Endodermal cell (in vitro differentiated cells): ENCODE measurements around the gene TBCEL. TPM values are rescaled to one million over a fixed set of nuclear protein-coding genes. Genes with fewer than 3 reads are reported as not detected.

ENCODE experiments used
- DNase-seq: peaks from one replicate; pipeline ENCODE4 v3.0.0-alpha.2; 2017
- H3K27ac ChIP-seq: 2 replicates; pipeline ENCODE4 v1.5.1; 2013; ENCODE audit warnings: mild to moderate bottlenecking, low read depth, low read length, moderate library complexity
- H3K27me3 ChIP-seq: 2 replicates; pipeline ENCODE4 v1.6.1; 2013; ENCODE audit warnings: mild to moderate bottlenecking, low read length, moderate library complexity; ENCODE audit not compliant: insufficient read depth, control insufficient read depth, poor library complexity, severe bottlenecking
- H3K36me3 ChIP-seq: 2 replicates; pipeline ENCODE4 v1.7.0; 2013; ENCODE audit warnings: mild to moderate bottlenecking, low read length, moderate library complexity; ENCODE audit not compliant: control insufficient read depth, insufficient read depth
- H3K4me1 ChIP-seq: one replicate; pipeline ENCODE4 v1.7.0; 2013; ENCODE audit warnings: low read length; ENCODE audit not compliant: control insufficient read depth, insufficient read depth
- H3K4me3 ChIP-seq: 2 replicates; pipeline ENCODE4 v1.5.1; 2013; ENCODE audit warnings: mild to moderate bottlenecking, low read length, moderate library complexity
- H3K9ac ChIP-seq: 2 replicates; pipeline ENCODE4 v1.6.1; 2013; ENCODE audit warnings: mild to moderate bottlenecking, low read length, moderate library complexity; ENCODE audit not compliant: poor library complexity, severe bottlenecking; ENCODE audit errors: extremely low read depth
- H3K9me3 ChIP-seq: 2 replicates; pipeline ENCODE4 v1.6.1; 2013; ENCODE audit warnings: mild to moderate bottlenecking, low read length, moderate library complexity; ENCODE audit not compliant: control insufficient read depth
- H3K27ac Mint-ChIP-seq: 2 replicates; pipeline ENCODE4 v1.8.0; 2020; ENCODE audit warnings: mixed read lengths
- H3K27me3 Mint-ChIP-seq: 2 replicates; pipeline ENCODE4 v1.8.0; 2021; ENCODE audit warnings: mild to moderate bottlenecking, mixed read lengths; ENCODE audit not compliant: insufficient read depth
- H3K36me3 Mint-ChIP-seq: 2 replicates; pipeline ENCODE4 v1.8.0; 2020; ENCODE audit warnings: low read depth, mixed read lengths
- H3K4me1 Mint-ChIP-seq: 2 replicates; pipeline ENCODE4 v1.8.0; 2020; ENCODE audit warnings: mixed read lengths
- H3K4me3 Mint-ChIP-seq: 2 replicates; pipeline ENCODE4 v1.8.0; 2020; ENCODE audit warnings: mild to moderate bottlenecking, moderate library complexity, mixed read lengths
- H3K9me3 Mint-ChIP-seq: 2 replicates; pipeline ENCODE4 v1.8.0; 2020; ENCODE audit warnings: mild to moderate bottlenecking, mixed read lengths
- CTCF ChIP-seq: fragments of 200-600 bp; sonication (generic); conservative IDR thresholded peaks from 2 replicates; pipeline ENCODE4 v1.5.0; 2021; ENCODE audit warnings: antibody characterized with exemption, mild to moderate bottlenecking
- WGBS, 2 experiments: methylation state at CpG; one replicate each; pipeline versions ENCODE4 v1.1.5 to v1.1.7; 2013; ENCODE audit warnings: missing lambda C conversion rate in 2 of 2, mixed read lengths in 1 of 2; ENCODE audit not compliant: insufficient coverage in 1 of 2, insufficient read length in 1 of 2; 5-methylcytosine and 5-hydroxymethylcytosine counted together
- total RNA-seq, 2 donors: library from RNA; stranded (reverse); fragmentation: NEBNext Ultra II Directional in 1 of 2; extraction: Animal tissue kit (Norgen Biotek cat#: 25700) in 1 of 2; gene quantifications; 2 replicates in 1 of 2; 3 replicates in 1 of 2; pipeline ENCODE4 v1.2.1, GENCODE V29; 2021

TBCEL gene
- total RNA-seq, 2 donors from 2014 or later, result 23.5 to 26.1 TPM

GRCh38 chr11:121089566-121089965 lies 65.7 kb downstream of the TBCEL start:
- no peak for DNase-seq
- Histone ChIP-seq H3K9ac (no peak overlapping the region), H3K9me3 (no peaks in the 10 kb centered on the region), H3K4me3 (no peak overlapping the region), H3K27me3 (no peaks in the 10 kb centered on the region), H3K27ac (no peak overlapping the region), H3K36me3 (peaks cover 52% of the 10 kb centered on the region), H3K4me1 (no peaks in the 10 kb centered on the region)
- Mint-ChIP-seq H3K27me3 (no peaks in the 10 kb centered on the region), H3K4me3 (no peak overlapping the region), H3K36me3 (peaks cover 31% of the 10 kb centered on the region), H3K27ac (no peak overlapping the region), H3K9me3 (no peaks in the 10 kb centered on the region), H3K4me1 (peaks cover 2% of the 10 kb centered on the region)
- TF ChIP-seq CTCF, result no peak
- WGBS, 2 experiments, result 90 to 100% methylated on average over 1 of the region's 1 CpG

DNA sequence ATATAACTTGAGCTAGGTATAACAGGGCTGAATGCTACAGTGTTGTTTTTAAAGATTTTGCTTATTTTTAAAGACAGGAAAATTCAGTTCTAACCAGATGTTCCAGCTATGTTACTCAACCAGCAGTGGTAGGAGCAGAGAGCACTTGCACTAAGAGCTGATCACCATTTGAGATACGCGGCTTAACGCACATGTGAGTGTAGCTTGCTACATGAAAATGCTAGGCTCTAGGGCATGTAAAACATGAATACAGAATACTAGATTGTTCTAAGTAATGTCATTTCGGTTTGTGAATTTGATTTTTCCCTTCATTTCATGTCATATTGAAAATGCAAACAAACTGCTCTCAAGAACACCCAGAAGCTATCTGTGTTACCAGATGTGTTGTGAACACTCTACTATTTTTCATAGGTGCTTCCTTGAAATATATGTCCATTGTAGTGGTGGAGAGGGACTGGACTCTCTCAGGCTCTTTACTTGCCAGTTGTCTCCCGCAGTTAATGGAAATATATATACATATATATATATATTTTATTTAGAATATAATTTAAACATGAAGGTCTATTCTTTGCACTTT lies 66.3 kb downstream of the TBCEL start:
- Mint-ChIP-seq H3K27ac (no peak overlapping the region), H3K4me1 (peaks cover 2% of the 10 kb centered on the region), H3K9me3 (no peaks in the 10 kb centered on the region), H3K36me3 (peaks cover 30% of the 10 kb centered on the region), H3K27me3 (no peaks in the 10 kb centered on the region), H3K4me3 (no peak overlapping the region)
- 99 to 100% methylated on average over 1 to 4 of the region's 5 CpGs for WGBS, 2 experiments
- Histone ChIP-seq H3K9me3 (no peaks in the 10 kb centered on the region), H3K27me3 (no peaks in the 10 kb centered on the region), H3K4me1 (no peaks in the 10 kb centered on the region), H3K27ac (no peak overlapping the region), H3K9ac (no peak overlapping the region), H3K4me3 (no peak overlapping the region), H3K36me3 (peaks cover 49% of the 10 kb centered on the region)
- no peak for TF ChIP-seq CTCF
- no peak for DNase-seq

DNA sequence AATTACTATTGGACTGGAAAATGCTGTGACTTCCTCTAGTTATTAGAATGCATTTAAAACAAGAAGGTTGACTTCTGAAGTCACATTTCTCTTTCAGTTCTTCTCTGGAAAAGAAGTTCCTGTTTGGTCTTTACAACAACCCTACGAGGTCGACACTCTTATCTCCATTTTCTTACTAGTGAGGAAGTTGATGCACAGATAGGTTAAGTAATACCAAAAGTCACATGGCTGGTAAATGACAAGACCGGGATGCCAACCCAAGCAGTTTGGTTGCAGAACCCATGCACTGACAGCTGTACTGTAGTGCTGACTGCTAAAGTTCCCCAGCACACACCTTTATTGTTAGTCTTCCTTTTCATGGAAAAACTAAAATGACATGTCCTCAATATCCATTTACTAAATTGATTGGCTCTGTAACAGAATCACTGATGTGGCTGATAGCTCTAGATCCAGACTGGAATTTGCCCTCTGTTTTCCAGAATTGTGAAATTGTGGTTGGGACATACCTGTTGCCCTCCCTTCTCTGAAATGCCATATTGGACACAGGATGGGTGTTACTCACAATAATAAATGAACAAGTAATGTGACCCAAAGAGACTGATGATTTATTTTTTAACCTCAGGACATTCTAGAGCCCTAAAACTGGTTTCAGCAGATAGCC lies 67.7 kb downstream of the TBCEL start:
- H3K4me1 ChIP-seq, result no peaks in the 10 kb centered on the region
- DNase-seq, result no peak
- H3K9me3 ChIP-seq, result no peaks in the 10 kb centered on the region
- H3K27me3 ChIP-seq, result no peaks in the 10 kb centered on the region
- no peak overlapping the region for H3K9ac ChIP-seq
- H3K4me3 ChIP-seq, result no peak overlapping the region
- Mint-ChIP-seq H3K9me3 (no peaks in the 10 kb centered on the region), H3K4me3 (no peak overlapping the region), H3K36me3 (peaks cover 18% of the 10 kb centered on the region), H3K4me1 (peaks cover 2% of the 10 kb centered on the region), H3K27ac (no peak overlapping the region), H3K27me3 (no peaks in the 10 kb centered on the region)
- TF ChIP-seq CTCF, result no peak
- H3K36me3 ChIP-seq, result peaks cover 38% of the 10 kb centered on the region
- H3K27ac ChIP-seq, result no peak overlapping the region
- WGBS, 2 experiments, result 96% methylated on average over 2 to 3 of the region's 3 CpGs
